ENCODE measurements around the gene SLC7A5. TPM values are rescaled to one million over a fixed set of nuclear protein-coding genes. Genes with fewer than 3 reads are reported as not detected.
"Not testable (repeated sequence)": the region's sequence is repeated elsewhere in the genome, so short reads cannot be mapped to it uniquely, and the experiment has no call there.

Gene SLC7A5
- total RNA-seq, 1 experiment from 2014 or later = 190 TPM

GRCh38 chr16:87819983-87820382, 49.3 kb downstream of the SLC7A5 start:
- DNase-seq (ENCODE audit: low read depth, low spot score) = no peak
- in situ Hi-C loops (cut with HindIII; ENCODE audit: low pct_unique_long_range_greater_than_20kb, low sequenced_read_pairs) = no loop called here

- in situ Hi-C loops (cut with HindIII; ENCODE audit: low pct_unique_long_range_greater_than_20kb, low sequenced_read_pairs) = no loop called here
These were observed 50.0 kb downstream of the SLC7A5 start for GRCh38 chr16:87819282-87819681.

GRCh38 chr16:87818533-87819161, 50.7 kb downstream of the SLC7A5 start:
- in situ Hi-C loops (cut with HindIII; ENCODE audit: low pct_unique_long_range_greater_than_20kb, low sequenced_read_pairs) = no loop called here
- no peak for DNase-seq (ENCODE audit: low read depth, low spot score)

More at GRCh38 chr16:87819282-87819681, 50.0 kb downstream of the SLC7A5 start:
- no peak for DNase-seq (ENCODE audit: low read depth, low spot score)

- in situ Hi-C loops (cut with HindIII; ENCODE audit: low pct_unique_long_range_greater_than_20kb, low sequenced_read_pairs) = no loop called here
These were observed 51.4 kb downstream of the SLC7A5 start for GRCh38 chr16:87817910-87818309.

GRCh38 chr16:87817370-87817769, 51.9 kb downstream of the SLC7A5 start:
- in situ Hi-C loops (cut with HindIII; ENCODE audit: low pct_unique_long_range_greater_than_20kb, low sequenced_read_pairs); DNase-seq (ENCODE audit: low read depth, low spot score): not testable (repeated sequence)

More at GRCh38 chr16:87817910-87818309, 51.4 kb downstream of the SLC7A5 start:
- DNase-seq (ENCODE audit: low read depth, low spot score) = no peak

GRCh38 chr16:87816507-87817100, 52.7 kb downstream of the SLC7A5 start:
- no peak for DNase-seq (ENCODE audit: low read depth, low spot score)
- in situ Hi-C loops (cut with HindIII; ENCODE audit: low pct_unique_long_range_greater_than_20kb, low sequenced_read_pairs) = no loop called here

- in situ Hi-C loops (cut with HindIII; ENCODE audit: low pct_unique_long_range_greater_than_20kb, low sequenced_read_pairs) = no loop called here
- no peak for DNase-seq (ENCODE audit: low read depth, low spot score)
These were observed 53.7 kb downstream of the SLC7A5 start for GRCh38 chr16:87815567-87815966.

- in situ Hi-C loops (cut with HindIII; ENCODE audit: low pct_unique_long_range_greater_than_20kb, low sequenced_read_pairs) = no loop called here
- DNase-seq (ENCODE audit: low read depth, low spot score) = no peak
These were observed 57.1 kb downstream of the SLC7A5 start for GRCh38 chr16:87812200-87812656.

- DNase-seq (ENCODE audit: low read depth, low spot score); in situ Hi-C loops (cut with HindIII; ENCODE audit: low pct_unique_long_range_greater_than_20kb, low sequenced_read_pairs): not testable (repeated sequence)
These were observed 57.9 kb downstream of the SLC7A5 start for GRCh38 chr16:87811454-87811853.

GRCh38 chr16:87809150-87809902, 60.0 kb downstream of the SLC7A5 start:
- DNase-seq (ENCODE audit: low read depth, low spot score) = no peak
- in situ Hi-C loops (cut with HindIII; ENCODE audit: low pct_unique_long_range_greater_than_20kb, low sequenced_read_pairs) = no loop called here

- no peak for DNase-seq (ENCODE audit: low read depth, low spot score)
- in situ Hi-C loops (cut with HindIII; ENCODE audit: low pct_unique_long_range_greater_than_20kb, low sequenced_read_pairs) = no loop called here
These were observed 61.2 kb downstream of the SLC7A5 start for GRCh38 chr16:87808108-87808507.

- no peak for DNase-seq (ENCODE audit: low read depth, low spot score)
- in situ Hi-C loops (cut with HindIII; ENCODE audit: low pct_unique_long_range_greater_than_20kb, low sequenced_read_pairs) = no loop called here
These were observed 62.4 kb downstream of the SLC7A5 start for GRCh38 chr16:87806641-87807546.

GRCh38 chr16:87806261-87806640, 63.1 kb downstream of the SLC7A5 start:
- no peak for DNase-seq (ENCODE audit: low read depth, low spot score)
- in situ Hi-C loops (cut with HindIII; ENCODE audit: low pct_unique_long_range_greater_than_20kb, low sequenced_read_pairs) = no loop called here

- DNase-seq (ENCODE audit: low read depth, low spot score) = no peak
- in situ Hi-C loops (cut with HindIII; ENCODE audit: low pct_unique_long_range_greater_than_20kb, low sequenced_read_pairs) = no loop called here
These were observed 65.9 kb downstream of the SLC7A5 start for GRCh38 chr16:87803385-87803784.

- no peak for DNase-seq (ENCODE audit: low read depth, low spot score)
- in situ Hi-C loops (cut with HindIII; ENCODE audit: low pct_unique_long_range_greater_than_20kb, low sequenced_read_pairs) = no loop called here
These were observed 66.6 kb downstream of the SLC7A5 start for GRCh38 chr16:87802670-87803069.

GRCh38 chr16:87801679-87802259, 67.5 kb downstream of the SLC7A5 start:
- in situ Hi-C loops (cut with HindIII; ENCODE audit: low pct_unique_long_range_greater_than_20kb, low sequenced_read_pairs) = no loop called here
- no peak for DNase-seq (ENCODE audit: low read depth, low spot score)

- in situ Hi-C loops (cut with HindIII; ENCODE audit: low pct_unique_long_range_greater_than_20kb, low sequenced_read_pairs) = no loop called here
- no peak for DNase-seq (ENCODE audit: low read depth, low spot score)
These were observed 68.8 kb downstream of the SLC7A5 start for GRCh38 chr16:87800497-87800896.
